HEK293 (cell line): ENCODE measurements around the gene OR5H2.
A peak's percentile ranks its signal among the peaks of the same experiment; 100 is the strongest.

Experiments used
- CTCF ChIA-PET: fragments of 350-600 bp; formaldehyde crosslinking; extraction: SDS; loops from one replicate; lab custom pipeline; 2021; ENCODE audit warnings: antibody characterized with exemption; lab: Yijun Ruan, JAX
- POLR2A ChIA-PET: fragments of 300-600 bp; formaldehyde crosslinking; extraction: SDS; loops from one replicate; lab custom pipeline; 2020; ENCODE audit warnings: antibody characterized with exemption, inconsistent platforms; lab: Yijun Ruan, JAX
- H3K27ac ChIP-seq: fragments of 200-500 bp; sonication (Bioruptor generic); 2 replicates; pipeline ENCODE4 v1.5.1; 2014; ENCODE audit warnings: low read depth, low read length, control low read depth, inconsistent platforms; ENCODE audit errors: extremely low read depth
- H3K36me3 ChIP-seq, 2 experiments: fragments of 200-500 bp in 1 of 2; sonication (Bioruptor generic) in 1 of 2; 1 replicate in 1 of 2; 2 replicates in 1 of 2; pipeline ENCODE4 v1.5.1; 2014 to 2017; ENCODE audit warnings: inconsistent platforms in 2 of 2, low read length in 2 of 2; ENCODE audit not compliant: control insufficient read depth in 2 of 2, insufficient read depth in 1 of 2
- H3K4me1 ChIP-seq: fragments of 200-500 bp; sonication (Bioruptor generic); 2 replicates; pipeline ENCODE4 v1.5.1; 2014; ENCODE audit warnings: mild to moderate bottlenecking, low read length, inconsistent platforms; ENCODE audit not compliant: control insufficient read depth, insufficient read depth
- H3K4me3 ChIP-seq: 2 replicates; pipeline ENCODE4 v1.5.1; 2011; ENCODE audit warnings: low read depth, mild to moderate bottlenecking, control low read depth, low read length, moderate library complexity
- H3K9me3 ChIP-seq: fragments of 200-500 bp; sonication (Bioruptor generic); 2 replicates; pipeline ENCODE4 v1.5.1; 2014; ENCODE audit warnings: low read depth, low read length, inconsistent platforms; ENCODE audit not compliant: control insufficient read depth, insufficient read depth
- BCL11A ChIP-seq: fragments of 450-650 bp; formaldehyde crosslinking; IDR thresholded peaks from 2 replicates; pipeline ENCODE4 v1.5.1; 2016; ENCODE audit warnings: low read depth, missing biosample characterization, missing genetic modification characterization
- ELK4 ChIP-seq: IDR thresholded peaks from 2 replicates; pipeline ENCODE4 v1.6.1; 2011; ENCODE audit warnings: mild to moderate bottlenecking, low read depth, low read length, borderline replicate concordance
- ZBTB44 ChIP-seq: fragments of 450-650 bp; IDR thresholded peaks from 2 replicates; pipeline ENCODE4 v1.5.1; 2018; ENCODE audit warnings: missing biosample characterization, mild to moderate bottlenecking, missing genetic modification characterization
- ZNF174 ChIP-seq: fragments of 450-650 bp; formaldehyde crosslinking; IDR thresholded peaks from 2 replicates; pipeline ENCODE4 v1.5.0; 2017; ENCODE audit warnings: missing biosample characterization, mild to moderate bottlenecking, missing genetic modification characterization
- ZNF184 ChIP-seq: fragments of 450-650 bp; IDR thresholded peaks from 2 replicates; pipeline ENCODE4 v1.5.1; 2018; ENCODE audit warnings: missing biosample characterization, mild to moderate bottlenecking, missing genetic modification characterization
- ZNF239 ChIP-seq: fragments of 450-650 bp; formaldehyde crosslinking; IDR thresholded peaks from 2 replicates; pipeline ENCODE4 v1.5.1; 2016; ENCODE audit warnings: missing biosample characterization, missing genetic modification characterization
- ZNF274 ChIP-seq, 2 experiments: fragments of 200-500 bp in 1 of 2; fragments of 450-650 bp in 1 of 2; sonication (Bioruptor generic) in 1 of 2; formaldehyde crosslinking in 1 of 2; IDR thresholded peaks; 2 replicates each; pipeline versions ENCODE4 v1.5.1 to v1.6.1; 2014 to 2016; ENCODE audit warnings: borderline replicate concordance in 1 of 2, inconsistent platforms in 1 of 2, low read length in 1 of 2, missing biosample characterization in 1 of 2, missing genetic modification characterization in 1 of 2
- ZNF561 ChIP-seq: fragments of 450-650 bp; IDR thresholded peaks from 2 replicates; pipeline ENCODE4 v1.5.1; 2018; ENCODE audit warnings: missing biosample characterization, missing genetic modification characterization, borderline replicate concordance
- ZNF654 ChIP-seq: fragments of 450-650 bp; formaldehyde crosslinking; IDR thresholded peaks from 2 replicates; pipeline ENCODE4 v1.5.1; 2016; ENCODE audit warnings: low read depth, missing biosample characterization, missing genetic modification characterization
- ZNF837 ChIP-seq: fragments of 450-650 bp; formaldehyde crosslinking; IDR thresholded peaks from 2 replicates; pipeline ENCODE4 v1.5.1; 2016; ENCODE audit warnings: missing biosample characterization, missing genetic modification characterization
- ZSCAN16 ChIP-seq: fragments of 450-650 bp; formaldehyde crosslinking; IDR thresholded peaks from 2 replicates; pipeline ENCODE4 v1.5.1; 2016; ENCODE audit warnings: missing biosample characterization, missing genetic modification characterization
- TF ChIP-seq, protein P1 (sequence below): fragments of 450-650 bp; formaldehyde crosslinking; IDR thresholded peaks from 2 replicates; pipeline ENCODE4 v1.5.1; 2016; ENCODE audit warnings: missing biosample characterization, missing genetic modification characterization
- TF ChIP-seq, protein P2 (sequence below): fragments of 450-650 bp; formaldehyde crosslinking; IDR thresholded peaks from 2 replicates; pipeline ENCODE4 v1.5.1; 2016; ENCODE audit warnings: missing biosample characterization, missing genetic modification characterization

OR5H2 gene

GRCh38 chr3:98326945-98327344 lies 44.6 kb downstream of the OR5H2 start (continued):
- TF ChIP-seq ZNF561 (tag by site-specific recombination): no peak

- ChIA-PET CTCF (interaction anchor here (0.6 to 3.6 kb wide), 7 partner anchors 15 to 581 kb away, joined by 3 to 51 read pairs (median 3); no protein-coding TSS in a partner anchor), POLR2A (no interaction called here)
- H3K9me3 ChIP-seq: no peaks in the 10 kb centered on the region
- no peak overlapping the region for H3K27ac ChIP-seq
- TF ChIP-seq ELK4 (no peak), ZNF239 (tag by site-specific recombination) (no peak), ZBTB44 (no peak)
- no peaks in the 10 kb centered on the region for H3K4me1 ChIP-seq
- H3K36me3 ChIP-seq: no peaks in the 10 kb centered on the region
- H3K4me3 ChIP-seq: no peak overlapping the region
Measured at GRCh38 chr3:98328933-98329332, 46.6 kb downstream of the OR5H2 start.

GRCh38 chr3:98329392-98330124 lies 47.3 kb downstream of the OR5H2 start:
- TF ChIP-seq ZNF174 (tag by site-specific recombination) (no peak), ZNF837 (no peak), ZNF184 (no peak), ZSCAN16 (tag by site-specific recombination) (no peak), ZNF654 (tag by site-specific recombination) (peak; percentile 65)
- TF ChIP-seq, protein P1, sequence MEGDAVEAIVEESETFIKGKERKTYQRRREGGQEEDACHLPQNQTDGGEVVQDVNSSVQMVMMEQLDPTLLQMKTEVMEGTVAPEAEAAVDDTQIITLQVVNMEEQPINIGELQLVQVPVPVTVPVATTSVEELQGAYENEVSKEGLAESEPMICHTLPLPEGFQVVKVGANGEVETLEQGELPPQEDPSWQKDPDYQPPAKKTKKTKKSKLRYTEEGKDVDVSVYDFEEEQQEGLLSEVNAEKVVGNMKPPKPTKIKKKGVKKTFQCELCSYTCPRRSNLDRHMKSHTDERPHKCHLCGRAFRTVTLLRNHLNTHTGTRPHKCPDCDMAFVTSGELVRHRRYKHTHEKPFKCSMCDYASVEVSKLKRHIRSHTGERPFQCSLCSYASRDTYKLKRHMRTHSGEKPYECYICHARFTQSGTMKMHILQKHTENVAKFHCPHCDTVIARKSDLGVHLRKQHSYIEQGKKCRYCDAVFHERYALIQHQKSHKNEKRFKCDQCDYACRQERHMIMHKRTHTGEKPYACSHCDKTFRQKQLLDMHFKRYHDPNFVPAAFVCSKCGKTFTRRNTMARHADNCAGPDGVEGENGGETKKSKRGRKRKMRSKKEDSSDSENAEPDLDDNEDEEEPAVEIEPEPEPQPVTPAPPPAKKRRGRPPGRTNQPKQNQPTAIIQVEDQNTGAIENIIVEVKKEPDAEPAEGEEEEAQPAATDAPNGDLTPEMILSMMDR (tag by site-specific recombination): peak; percentile 63
- ChIA-PET POLR2A (no interaction called here), CTCF (interaction anchor here (0.6 to 3.6 kb wide), 10 partner anchors 15 to 582 kb away, joined by 3 to 51 read pairs (median 4); no protein-coding TSS in a partner anchor)

GRCh38 chr3:98331329-98331728 lies 49.0 kb downstream of the OR5H2 start:
- H3K27ac ChIP-seq: no peak overlapping the region
- H3K4me1 ChIP-seq: no peaks in the 10 kb centered on the region
- no peaks in the 10 kb centered on the region for H3K36me3 ChIP-seq
- TF ChIP-seq, protein P2, sequence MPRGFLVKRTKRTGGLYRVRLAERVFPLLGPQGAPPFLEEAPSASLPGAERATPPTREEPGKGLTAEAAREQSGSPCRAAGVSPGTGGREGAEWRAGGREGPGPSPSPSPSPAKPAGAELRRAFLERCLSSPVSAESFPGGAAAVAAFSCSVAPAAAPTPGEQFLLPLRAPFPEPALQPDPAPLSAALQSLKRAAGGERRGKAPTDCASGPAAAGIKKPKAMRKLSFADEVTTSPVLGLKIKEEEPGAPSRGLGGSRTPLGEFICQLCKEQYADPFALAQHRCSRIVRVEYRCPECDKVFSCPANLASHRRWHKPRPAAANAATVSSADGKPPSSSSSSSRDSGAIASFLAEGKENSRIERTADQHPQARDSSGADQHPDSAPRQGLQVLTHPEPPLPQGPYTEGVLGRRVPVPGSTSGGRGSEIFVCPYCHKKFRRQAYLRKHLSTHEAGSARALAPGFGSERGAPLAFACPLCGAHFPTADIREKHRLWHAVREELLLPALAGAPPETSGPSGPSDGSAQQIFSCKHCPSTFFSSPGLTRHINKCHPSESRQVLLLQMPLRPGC (tag by site-specific recombination): no peak
- TF ChIP-seq ZNF274 (IDR thresholded peaks at IDR 0.05; ENCODE audit: low read length): no peak
- TF ChIP-seq ZNF274 (tag by site-specific recombination; IDR thresholded peaks at IDR 0.05; ENCODE audit: borderline replicate concordance): no peak
- no peak for TF ChIP-seq BCL11A (tag by site-specific recombination)
- TF ChIP-seq, all 188 proteins: peak for 0
- Histone ChIP-seq H3K9me3 (no peaks in the 10 kb centered on the region), H3K4me3 (no peak overlapping the region)
- CTCF ChIA-PET: no interaction called here
- POLR2A ChIA-PET: no interaction called here

More at GRCh38 chr3:98329392-98330124, 47.3 kb downstream of the OR5H2 start:
- H3K27ac ChIP-seq: no peak overlapping the region
- no peak overlapping the region for H3K4me3 ChIP-seq
- H3K4me1 ChIP-seq: no peaks in the 10 kb centered on the region
- no peaks in the 10 kb centered on the region for H3K9me3 ChIP-seq
- no peaks in the 10 kb centered on the region for H3K36me3 ChIP-seq
